HCT116 (cell line): ENCODE measurements around the gene CKAP2L. TPM values are rescaled to one million over a fixed set of nuclear protein-coding genes. Genes with fewer than 3 reads are reported as not detected.

Source experiments
- ATAC-seq: fragments of 200-7000 bp; cut with Tn5 transposase; 2 replicates; pipeline ENCODE4 v1.9.1; 2020; ENCODE audit warnings: mild to moderate bottlenecking, moderate library complexity
- BruUV-seq: library from RNA; stranded (reverse); fragments of 400-500 nt; replicated peaks from 2 replicates; lab custom pipeline; 2021; lab: Mats Ljungman, UMichigan
- CTCF ChIA-PET: fragments of 300-600 bp; sonication (Branson Sonifier 250); formaldehyde crosslinking; loops from one replicate; lab custom pipeline; 2021; ENCODE audit warnings: antibody characterized with exemption; lab: Charles Lee
- POLR2A ChIA-PET: fragments of 300-600, 350-600 bp; sonication (Branson Sonifier 250); formaldehyde crosslinking; loops from one replicate; lab custom pipeline; 2021; ENCODE audit warnings: antibody characterized with exemption; lab: Charles Lee
- RAD21 ChIA-PET, 2 experiments: fragments of 300-600 bp; sonication (Branson Sonifier 250); formaldehyde crosslinking; loops; one replicate each; lab custom pipeline; 2023; ENCODE audit warnings: low total read pairs in 2 of 2; ENCODE audit not compliant: uncharacterized antibody in 2 of 2, unreplicated experiment in 2 of 2, low non-redundant PET in 1 of 2; lab: Charles Lee
- DNase-seq: peaks from one replicate; pipeline ENCODE4 v3.0.0-alpha.2; 2010; ENCODE audit warnings: low read depth, low spot score
- H2AFZ ChIP-seq: fragments of 200-600 bp; shearing (Covaris generic), sonication (generic); 2 replicates; pipeline ENCODE4 v1.6.1; 2017; ENCODE audit warnings: low read depth, mixed run types, mixed read lengths, antibody characterized with exemption, low read length; ENCODE audit not compliant: poor library complexity, severe bottlenecking
- H3K27ac ChIP-seq: 2 replicates; pipeline ENCODE4 v1.5.1; 2012; ENCODE audit warnings: low read depth, low read length
- H3K27me3 ChIP-seq: fragments of 200-600 bp; sonication (generic); 2 replicates; pipeline ENCODE4 v1.6.1; 2016; ENCODE audit warnings: mixed run types, low read length, mixed read lengths; ENCODE audit not compliant: insufficient read depth
- H3K36me3 ChIP-seq, 2 experiments: fragments of 200-500 bp in 1 of 2; fragments of 200-600 bp in 1 of 2; sonication (Bioruptor generic) in 1 of 2; sonication (generic) in 1 of 2; 2 replicates each; pipeline versions ENCODE4 v1.5.1 to v1.6.1; 2014 to 2016; ENCODE audit warnings: low read length in 2 of 2, inconsistent platforms in 1 of 2, mixed read lengths in 1 of 2, mixed run types in 1 of 2; ENCODE audit not compliant: insufficient read depth in 2 of 2, control insufficient read depth in 1 of 2
- H3K4me1 ChIP-seq, 2 experiments: fragments of 200-600 bp in 1 of 2; sonication (generic) in 1 of 2; 2 replicates each; pipeline versions ENCODE4 v1.5.1 to v1.6.1; 2012 to 2017; ENCODE audit warnings: low read length in 2 of 2, inconsistent platforms in 1 of 2, mild to moderate bottlenecking in 1 of 2, mixed read lengths in 1 of 2, mixed run types in 1 of 2, moderate library complexity in 1 of 2; ENCODE audit not compliant: insufficient read depth in 2 of 2, control insufficient read depth in 1 of 2
- H3K4me2 ChIP-seq: fragments of 200-600 bp; sonication (generic); 2 replicates; pipeline ENCODE4 v1.6.1; 2017; ENCODE audit warnings: mixed run types, low read length, mixed read lengths
- H3K4me3 ChIP-seq, 2 experiments: fragments of 200-600 bp in 1 of 2; sonication (generic) in 1 of 2; replicated peaks in 1 of 2; 2 replicates each; pipeline ENCODE4 v1.5.1; 2011 to 2016; ENCODE audit warnings: low read length in 2 of 2, control low read depth in 1 of 2, low read depth in 1 of 2, mild to moderate bottlenecking in 1 of 2, mixed read lengths in 1 of 2, mixed run types in 1 of 2
- H3K79me2 ChIP-seq: fragments of 200-600 bp; sonication (generic); 2 replicates; pipeline ENCODE4 v1.6.1; 2017; ENCODE audit warnings: mild to moderate bottlenecking, mixed run types, low read length, moderate library complexity, mixed read lengths; ENCODE audit not compliant: insufficient read depth
- H3K9ac ChIP-seq: fragments of 200-600 bp; sonication (generic); 2 replicates; pipeline ENCODE4 v1.6.1; 2016; ENCODE audit warnings: low read length, mixed read lengths
- H3K9me2 ChIP-seq: fragments of 200-600 bp; sonication (generic), shearing (Covaris generic); 2 replicates; pipeline ENCODE4 v1.6.1; 2017; ENCODE audit warnings: mixed run types, mild to moderate bottlenecking, moderate library complexity; ENCODE audit not compliant: insufficient read depth
- H3K9me3 ChIP-seq, 2 experiments: fragments of 200-500 bp in 1 of 2; fragments of 200-600 bp in 1 of 2; sonication (Bioruptor generic) in 1 of 2; sonication (generic) in 1 of 2; 2 replicates each; pipeline ENCODE4 v1.6.1; 2014 to 2017; ENCODE audit warnings: low read length in 2 of 2, mixed read lengths in 2 of 2, inconsistent platforms in 1 of 2, low read depth in 1 of 2, mild to moderate bottlenecking in 1 of 2, mixed run types in 1 of 2, moderate library complexity in 1 of 2; ENCODE audit not compliant: control insufficient read depth in 1 of 2, insufficient read depth in 1 of 2
- H4K20me1 ChIP-seq: fragments of 200-600 bp; sonication (generic), shearing (Covaris generic); 2 replicates; pipeline ENCODE4 v1.6.1; 2017; ENCODE audit warnings: mixed run types, mild to moderate bottlenecking, moderate library complexity; ENCODE audit not compliant: insufficient read depth
- ATF3 ChIP-seq: IDR thresholded peaks from 2 replicates; pipeline ENCODE4 v1.6.1; 2012
- CBX3 ChIP-seq: IDR thresholded peaks from 2 replicates; pipeline ENCODE4 v1.6.1; 2012; ENCODE audit warnings: low read depth
- CTCF ChIP-seq, 3 experiments: fragments of 200-600 bp in 1 of 3; sonication (generic) in 1 of 3; IDR thresholded peaks in 2 of 3; conservative IDR thresholded peaks in 1 of 3; 2 replicates each; pipeline ENCODE4 v1.5.1; 2012 to 2017; ENCODE audit warnings: low read depth in 2 of 3, low read length in 2 of 3, antibody characterized with exemption in 1 of 3, borderline replicate concordance in 1 of 3, control low read depth in 1 of 3, mild to moderate bottlenecking in 1 of 3, mixed read lengths in 1 of 3, mixed run types in 1 of 3, moderate library complexity in 1 of 3; ENCODE audit not compliant: insufficient read depth in 1 of 3
- EGR1 ChIP-seq: IDR thresholded peaks from 2 replicates; pipeline ENCODE4 v1.6.1; 2012; ENCODE audit warnings: low read depth
- EZH2 ChIP-seq: fragments of 200-600 bp; sonication (generic); IDR thresholded peaks from 2 replicates; pipeline ENCODE4 v1.6.1; 2017; ENCODE audit warnings: antibody characterized with exemption, mixed run types
- EZH2phosphoT487 ChIP-seq: fragments of 200-600 bp; IDR thresholded peaks from 2 replicates; pipeline ENCODE4 v1.6.1; 2018; ENCODE audit warnings: antibody characterized with exemption, borderline replicate concordance
- JUND ChIP-seq: IDR thresholded peaks from 2 replicates; pipeline ENCODE4 v1.6.1; 2012
- MAX ChIP-seq: IDR thresholded peaks from 2 replicates; pipeline ENCODE4 v1.6.1; 2012
- POLR2A ChIP-seq: IDR thresholded peaks from 2 replicates; pipeline ENCODE4 v1.7.0; 2011; ENCODE audit warnings: borderline replicate concordance; ENCODE audit not compliant: insufficient read depth, insufficient read length; ENCODE audit errors: extremely low read depth
- RAD21 ChIP-seq: IDR thresholded peaks from 2 replicates; pipeline ENCODE4 v1.6.1; 2012; ENCODE audit warnings: low read depth, mild to moderate bottlenecking
- SP1 ChIP-seq: IDR thresholded peaks from 2 replicates; pipeline ENCODE4 v1.6.1; 2012; ENCODE audit warnings: low read depth
- YY1 ChIP-seq: IDR thresholded peaks from 2 replicates; pipeline ENCODE4 v1.6.1; 2011; ENCODE audit warnings: low read length, low read depth, moderate library complexity, mild to moderate bottlenecking; ENCODE audit not compliant: insufficient replicate concordance; ENCODE audit errors: extremely low read depth
- ZBTB33 ChIP-seq: IDR thresholded peaks from 2 replicates; pipeline ENCODE4 v1.6.1; 2011; ENCODE audit warnings: mild to moderate bottlenecking, low read length, moderate library complexity; ENCODE audit not compliant: insufficient replicate concordance; ENCODE audit errors: extremely low read depth
- intact Hi-C: fragments of 100-400 bp; cut with micrococcal nuclease; formaldehyde crosslinking; loops from 2 replicates; pipeline ENCODE4 v1.10.0; 2022
- total RNA-seq: library from RNA; stranded (reverse); gene quantifications from one replicate; pipeline ENCODE4 v1.2.1, GENCODE V29; 2021; ENCODE audit not compliant: unreplicated experiment

The CKAP2L gene
- total RNA-seq, 1 experiment from 2014 or later: 27.5 TPM

GRCh38 chr2:112740527-112740926 lies 23.9 kb downstream of the CKAP2L start:
- TF ChIP-seq SP1: no peak
- Histone ChIP-seq H3K4me2 (no peak overlapping the region), H3K4me3 (no peak overlapping the region), H4K20me1 (no peaks in the 10 kb centered on the region), H3K4me1 (peaks cover 15 to 23% of the 10 kb centered on the region in 2 experiments), H3K27me3 (no peaks in the 10 kb centered on the region), H3K9ac (no peak overlapping the region), H3K9me3 (no peaks in the 10 kb centered on the region), H3K79me2 (no peaks in the 10 kb centered on the region), H3K9me2 (no peaks in the 10 kb centered on the region), H3K27ac (no peak overlapping the region), H2AFZ (no peak overlapping the region), H3K36me3 (peaks cover 41 to 44% of the 10 kb centered on the region in 2 experiments)
- ChIA-PET CTCF (interaction anchor here (1.0 to 1.7 kb wide), 3 partner anchors 8 to 201 kb away, joined by 4 to 5 read pairs (median 4); no protein-coding TSS in a partner anchor), RAD21 (no interaction called here), POLR2A (no interaction called here)
- no peak for DNase-seq
- ATAC-seq: no peak
- intact Hi-C loops: no loop called here
- BruUV-seq: no TSS peak

GRCh38 chr2:112737542-112738232 lies 26.7 kb downstream of the CKAP2L start:
- intact Hi-C loops: no loop called here
- Histone ChIP-seq H3K9me3 (no peaks in the 10 kb centered on the region), H3K27me3 (no peaks in the 10 kb centered on the region), H3K4me2 (peak overlapping the region; percentile 54), H4K20me1 (no peaks in the 10 kb centered on the region), H3K79me2 (no peaks in the 10 kb centered on the region), H3K4me1 (peaks cover 15 to 23% of the 10 kb centered on the region in 2 experiments), H3K9ac (no peak overlapping the region), H3K27ac (no peak overlapping the region), H3K4me3 (peak overlapping the region in 1 of 2 experiments; percentile 5; a peak in 1 of 4 replicates), H2AFZ (no peak overlapping the region), H3K36me3 (peaks cover 30 to 33% of the 10 kb centered on the region in 2 experiments), H3K9me2 (no peaks in the 10 kb centered on the region)
- ChIA-PET POLR2A (interaction anchor here (1.4 kb wide), 2 partner anchors 110 to 113 kb away, joined by 3 read pairs; no protein-coding TSS in a partner anchor), RAD21 (interaction anchor here in 1 of 2 experiments (0.7 to 0.8 kb wide), 2 partner anchors 12 to 111 kb away, joined by 3 read pairs; no protein-coding TSS in a partner anchor), CTCF (interaction anchor here (1.9 to 3.3 kb wide), 4 partner anchors 12 to 204 kb away, joined by 10 to 18 read pairs (median 16); no protein-coding TSS in a partner anchor)
- TSS peak; percentile 20 for BruUV-seq
- no peak for TF ChIP-seq CBX3
- no peak for TF ChIP-seq CTCF (IDR thresholded peaks at IDR 0.05 in 2 of 3, conservative IDR thresholded peaks at IDR 0.05 in 1 of 3; ENCODE audit: borderline replicate concordance in 1 of 3, insufficient read depth in 1 of 3, low read depth in 2 of 3, low read length in 2 of 3)
- TF ChIP-seq JUND: no peak
- TF ChIP-seq ATF3: no peak
- no peak for TF ChIP-seq EGR1
- TF ChIP-seq YY1: no peak
- TF ChIP-seq EZH2: no peak
- TF ChIP-seq MAX: no peak
- TF ChIP-seq RAD21: no peak
- TF ChIP-seq EZH2phosphoT487: no peak
- TF ChIP-seq ZBTB33: no peak
- TF ChIP-seq POLR2A: no peak
- ATAC-seq (no peak), DNase-seq (no peak)
